Subcutaneous adipose tissue (tissue), 4 donors: Measurements from ENCODE around the gene SCLT1. TPM values are rescaled to one million over a fixed set of nuclear protein-coding genes. Genes with fewer than 3 reads are reported as not detected.

Experiments
- CTCF ChIP-seq: fragments of 450-650 bp; IDR thresholded peaks from one replicate; pipeline ENCODE4 v1.5.1; 2016; ENCODE audit warnings: low read depth, mild to moderate bottlenecking, control low read depth, antibody characterized with exemption, moderate library complexity
- total RNA-seq, 4 donors: library from RNA; depleted of rRNA; stranded (reverse); fragments of >200 nt; gene quantifications; one replicate each; pipeline ENCODE4 v1.1.0, GENCODE V29; 2016

The SCLT1 gene
- total RNA-seq, 4 donors from 2014 or later: 12.6 to 22.0 (median 14.1) TPM

GRCh38 chr4:128877934-128878333 lies 215.4 kb downstream of the SCLT1 start:
- no peak for TF ChIP-seq CTCF

GRCh38 chr4:128876200-128876599 lies 217.1 kb downstream of the SCLT1 start:
- no peak for TF ChIP-seq CTCF

GRCh38 chr4:128871948-128872347 lies 221.4 kb downstream of the SCLT1 start:
- no peak for TF ChIP-seq CTCF

- TF ChIP-seq CTCF: no peak
These were observed 223.4 kb downstream of the SCLT1 start for GRCh38 chr4:128869776-128870509.

GRCh38 chr4:128868758-128869157 lies 224.6 kb downstream of the SCLT1 start:
- TF ChIP-seq CTCF: no peak

- TF ChIP-seq CTCF: no peak
These were observed 226.6 kb downstream of the SCLT1 start for GRCh38 chr4:128866691-128867090.

- TF ChIP-seq CTCF: no peak
These were observed 227.1 kb downstream of the SCLT1 start for GRCh38 chr4:128866269-128866668.
